Hypothalamus (tissue), 51 donors: ENCODE data around the gene USP7.

Experiments used
- DNase-seq, 51 donors: peaks; one replicate each; lab custom pipeline; 2025; lab: John Stamatoyannopoulos, UW

USP7 gene

DNA sequence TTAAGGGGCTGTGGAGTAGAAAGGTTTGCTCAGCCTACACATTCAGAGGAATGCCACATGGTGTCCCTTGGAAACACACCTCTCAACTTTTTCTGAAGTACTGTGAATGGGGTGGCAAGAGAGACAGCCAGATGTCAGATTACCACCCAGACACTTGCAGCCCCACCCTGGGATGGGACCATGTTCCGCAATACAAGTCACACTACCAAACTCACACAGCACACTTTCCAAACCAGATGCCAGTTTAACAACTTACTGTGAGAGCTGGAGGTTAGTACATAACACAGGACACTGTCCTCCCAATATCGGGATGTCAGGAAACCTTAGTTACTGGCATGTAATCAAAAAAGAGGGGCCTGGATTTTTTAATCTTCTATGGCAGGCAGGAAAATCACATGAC, 7.9 kb downstream of the USP7 start:
- no peak for DNase-seq

DNA sequence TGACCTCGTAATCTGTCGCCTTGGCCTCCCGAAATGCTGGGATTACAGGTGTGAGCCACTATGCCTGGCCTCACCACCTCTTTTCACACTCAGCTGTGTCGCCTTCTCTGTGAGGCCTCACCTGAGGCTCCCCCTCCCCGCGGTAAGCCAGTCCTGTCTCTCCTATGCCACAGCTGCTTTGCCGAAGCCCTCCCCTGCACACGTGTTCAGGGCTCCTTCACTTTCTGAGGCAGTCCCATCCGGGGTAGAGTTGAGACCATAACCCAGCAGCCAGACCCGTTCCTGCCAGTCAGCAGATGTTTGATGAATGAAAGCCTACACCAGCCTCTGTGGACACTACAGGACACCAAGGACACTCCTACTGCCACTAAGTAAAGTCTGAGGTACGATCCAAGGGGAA, 10.6 kb downstream of the USP7 start:
- DNase-seq: no peak

DNA sequence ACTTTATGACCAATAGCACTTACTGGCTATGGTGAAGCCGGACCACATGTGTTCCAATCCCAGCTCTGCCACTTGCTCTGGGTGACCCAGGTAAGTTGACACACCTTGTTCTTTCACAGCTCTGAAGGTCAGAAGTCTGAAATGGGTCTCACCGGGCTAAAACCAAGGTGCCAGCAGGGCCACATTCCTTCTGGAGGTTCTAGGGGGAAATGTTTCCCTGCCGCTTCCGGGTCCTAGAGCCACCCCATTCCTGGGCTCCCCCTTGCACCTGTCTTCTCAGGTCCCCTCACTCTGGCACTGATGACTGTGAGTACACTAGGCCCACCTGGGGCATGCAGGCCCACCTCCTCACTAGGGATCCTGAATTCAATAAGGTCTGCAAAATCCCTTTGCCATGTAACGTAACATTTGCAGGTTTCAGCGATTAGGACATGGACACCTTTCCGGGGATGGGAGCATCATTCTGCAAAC, 11.4 kb downstream of the USP7 start:
- DNase-seq: no peak

DNA sequence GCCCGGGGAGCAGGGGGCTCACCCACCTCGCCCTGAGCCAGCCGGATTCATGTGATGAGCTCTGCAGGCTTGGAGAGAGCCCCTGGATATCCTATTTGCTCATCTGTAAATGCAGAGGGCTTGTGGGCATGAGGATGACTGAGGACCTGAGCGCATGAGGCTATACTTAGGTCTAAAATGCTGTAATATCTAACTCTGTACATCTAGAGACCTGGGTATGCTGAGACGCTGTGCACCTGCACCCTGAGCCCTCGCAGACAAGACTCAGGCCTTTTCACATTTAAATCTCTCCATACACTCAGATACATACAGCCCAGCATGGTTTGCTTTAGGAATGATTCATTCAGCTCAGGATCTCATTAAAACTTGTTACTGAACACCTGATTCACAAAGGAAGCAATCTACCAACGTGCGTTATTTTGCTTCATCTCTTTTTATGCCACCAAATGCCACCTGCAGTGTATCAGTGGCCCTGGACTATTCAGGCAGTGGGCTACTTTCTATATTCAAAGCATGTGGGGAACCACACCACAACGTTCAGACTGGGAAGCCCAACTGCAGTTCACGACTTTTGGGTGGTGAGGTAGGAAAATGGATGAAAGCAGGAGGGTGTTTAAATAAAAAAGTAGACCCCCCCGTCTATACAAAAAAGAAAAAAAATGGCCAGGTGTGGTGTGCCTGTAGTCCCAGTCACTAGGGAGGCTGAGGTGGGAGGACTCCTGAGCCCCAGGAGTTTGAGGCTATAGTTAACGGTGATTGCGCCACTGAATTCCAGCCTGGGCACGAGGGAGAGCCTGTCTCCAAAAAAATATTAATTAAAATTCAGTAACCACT, 12.0 kb downstream of the USP7 start:
- DNase-seq: no peak

DNA sequence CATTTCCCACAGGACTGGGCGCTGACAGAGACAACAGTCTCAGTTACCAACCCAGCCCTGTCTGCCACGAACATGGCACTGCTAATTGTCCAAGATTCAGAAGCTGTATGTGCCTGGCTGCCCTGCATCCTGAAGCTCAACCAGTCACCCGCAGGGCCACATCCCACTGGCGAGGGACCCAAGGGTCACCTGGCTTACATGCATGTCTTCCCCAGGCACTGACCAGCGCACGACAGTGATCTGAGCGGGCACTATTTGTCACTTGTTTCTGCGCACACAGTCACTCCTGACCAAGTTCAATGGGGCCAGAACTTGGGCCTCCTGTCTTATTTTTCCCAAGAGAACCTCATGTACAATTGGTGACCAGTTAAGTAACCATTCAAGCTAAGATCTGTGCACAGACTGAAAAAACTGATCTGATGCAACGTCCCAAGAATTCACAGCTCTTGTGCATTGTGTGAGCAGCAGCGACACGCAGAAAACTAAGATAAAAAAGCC, 13.1 kb downstream of the USP7 start:
- no peak for DNase-seq

DNA sequence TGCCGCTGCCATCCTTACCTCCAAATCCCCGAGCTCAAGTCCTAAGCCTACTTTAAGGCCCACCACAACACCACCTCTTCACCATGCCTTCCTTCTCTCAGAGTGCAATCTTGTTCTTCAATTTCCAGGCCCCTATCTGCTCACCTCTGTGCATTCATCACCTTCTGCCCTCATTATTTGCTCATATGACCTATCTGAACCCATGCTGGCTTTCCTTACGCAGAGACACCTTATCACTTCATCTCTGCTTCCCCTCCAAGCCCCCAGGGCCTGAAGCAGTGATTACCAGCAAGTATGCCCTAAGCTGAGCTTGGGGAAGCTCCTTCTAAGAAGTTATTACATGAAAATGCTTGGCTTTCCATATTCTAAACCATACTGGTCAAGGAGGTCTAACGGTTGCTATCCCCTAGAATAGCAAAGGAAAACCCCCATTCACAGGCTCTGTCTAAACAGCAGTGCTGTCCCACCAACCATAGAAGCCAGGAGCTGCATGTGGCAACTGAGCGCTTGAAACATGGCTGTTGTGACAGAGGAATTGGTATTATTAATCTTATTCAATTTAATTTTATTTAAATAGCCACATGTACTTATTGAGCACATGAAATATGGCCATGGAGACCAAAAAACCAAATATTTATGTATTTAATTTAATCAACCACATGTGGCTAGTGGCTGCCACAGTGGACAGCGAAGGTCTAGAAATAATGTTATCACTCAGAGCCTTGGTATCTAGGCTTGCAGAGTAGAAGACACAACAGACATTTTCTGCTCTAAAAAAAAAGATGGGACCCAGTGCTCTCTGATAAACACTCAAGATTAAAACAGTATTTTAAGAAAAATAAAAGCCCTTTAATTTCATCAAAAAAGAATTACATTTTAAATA, 13.9 kb downstream of the USP7 start:
- DNase-seq: no peak

DNA sequence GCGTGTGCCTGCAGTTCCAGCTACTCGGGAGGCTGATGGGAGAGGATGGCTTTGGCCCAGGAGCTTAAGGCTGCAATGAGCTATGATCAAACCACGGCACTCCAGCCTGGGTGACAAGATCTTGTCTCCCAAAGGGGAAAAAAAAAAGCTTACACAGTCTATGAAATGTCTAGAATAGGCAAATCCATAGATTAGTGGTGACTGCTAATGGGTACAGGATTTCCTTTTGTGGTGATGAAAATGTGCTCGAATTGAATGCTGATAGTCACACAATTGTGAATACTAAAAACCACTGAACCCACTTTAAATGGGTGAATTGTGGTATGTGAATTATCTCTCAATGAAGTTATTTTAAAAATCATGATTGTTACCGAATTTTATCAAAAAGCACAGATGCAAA, 14.9 kb downstream of the USP7 start:
- no peak for DNase-seq

DNA sequence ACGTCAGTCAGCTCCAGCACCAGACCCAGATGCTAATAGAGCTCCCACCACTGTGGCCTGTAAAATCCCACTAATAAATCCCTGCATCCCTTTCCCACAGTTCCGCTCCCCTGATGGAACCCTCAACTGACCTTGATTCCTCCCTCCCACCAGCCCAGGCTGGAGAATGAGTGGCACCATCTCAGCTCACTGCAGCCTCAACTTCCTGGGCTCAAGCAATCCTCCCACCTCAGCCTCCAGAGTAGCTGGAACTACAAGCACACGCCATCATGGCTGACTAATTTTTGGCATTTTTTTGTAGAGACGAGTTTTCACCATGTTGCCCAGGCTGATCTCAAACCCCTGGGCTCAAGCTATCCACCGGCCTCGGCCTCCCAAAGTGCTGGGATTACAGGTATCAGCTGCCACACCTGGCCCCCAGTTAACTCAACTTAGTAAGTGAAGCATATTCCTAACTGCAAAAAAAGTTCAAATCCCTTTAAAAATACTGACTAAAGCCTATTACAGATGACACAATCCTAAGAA, 15.6 kb downstream of the USP7 start:
- DNase-seq: no peak

DNA sequence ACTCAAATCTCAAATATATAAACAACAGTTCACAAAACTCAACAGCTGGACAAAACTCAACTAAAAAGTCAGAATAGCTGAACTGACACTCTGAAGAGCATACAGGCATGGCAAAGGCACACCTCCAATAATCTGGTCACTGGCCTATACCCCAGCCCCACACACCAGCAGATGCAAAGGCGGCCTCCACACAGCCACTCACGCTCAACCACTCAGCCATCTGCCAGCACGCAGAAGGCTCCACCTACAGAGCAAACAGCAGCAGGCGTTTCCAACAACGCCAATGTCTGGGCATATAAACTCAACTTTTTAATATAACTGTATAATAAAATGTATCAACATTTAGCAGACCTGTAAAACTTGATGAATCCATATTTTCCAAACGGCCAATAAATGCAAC, 17.2 kb downstream of the USP7 start:
- DNase-seq: no peak

DNA sequence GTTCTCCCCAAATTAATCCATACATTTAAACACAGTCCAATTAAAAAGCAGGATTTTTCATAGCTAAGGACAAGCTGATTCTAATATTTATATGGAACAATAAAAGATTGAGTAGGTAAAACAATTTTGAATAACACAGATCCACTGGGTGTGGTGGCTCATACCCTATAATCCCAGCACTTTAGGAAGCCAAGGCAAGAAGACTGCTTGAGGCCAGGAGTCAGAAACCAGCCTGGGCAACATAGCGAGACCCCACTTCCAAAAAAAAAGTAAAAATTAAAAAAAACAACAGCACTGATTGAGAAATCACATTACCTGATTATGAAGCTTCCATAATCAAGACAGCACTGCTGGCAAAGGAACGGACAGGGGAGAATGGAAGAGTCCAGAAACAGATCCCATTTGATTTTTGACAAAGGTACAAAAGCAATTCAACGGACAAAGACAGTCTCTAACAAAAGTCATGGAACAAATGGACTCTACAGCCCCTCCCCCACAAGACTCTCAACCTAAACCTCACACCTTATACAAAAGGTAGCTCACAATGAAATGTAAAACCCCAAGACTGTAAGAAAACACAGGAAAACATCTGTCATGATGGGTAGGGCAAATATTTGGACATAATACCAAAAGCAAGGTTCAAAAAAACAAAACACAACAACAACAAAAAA, 17.9 kb downstream of the USP7 start:
- no peak for DNase-seq

DNA sequence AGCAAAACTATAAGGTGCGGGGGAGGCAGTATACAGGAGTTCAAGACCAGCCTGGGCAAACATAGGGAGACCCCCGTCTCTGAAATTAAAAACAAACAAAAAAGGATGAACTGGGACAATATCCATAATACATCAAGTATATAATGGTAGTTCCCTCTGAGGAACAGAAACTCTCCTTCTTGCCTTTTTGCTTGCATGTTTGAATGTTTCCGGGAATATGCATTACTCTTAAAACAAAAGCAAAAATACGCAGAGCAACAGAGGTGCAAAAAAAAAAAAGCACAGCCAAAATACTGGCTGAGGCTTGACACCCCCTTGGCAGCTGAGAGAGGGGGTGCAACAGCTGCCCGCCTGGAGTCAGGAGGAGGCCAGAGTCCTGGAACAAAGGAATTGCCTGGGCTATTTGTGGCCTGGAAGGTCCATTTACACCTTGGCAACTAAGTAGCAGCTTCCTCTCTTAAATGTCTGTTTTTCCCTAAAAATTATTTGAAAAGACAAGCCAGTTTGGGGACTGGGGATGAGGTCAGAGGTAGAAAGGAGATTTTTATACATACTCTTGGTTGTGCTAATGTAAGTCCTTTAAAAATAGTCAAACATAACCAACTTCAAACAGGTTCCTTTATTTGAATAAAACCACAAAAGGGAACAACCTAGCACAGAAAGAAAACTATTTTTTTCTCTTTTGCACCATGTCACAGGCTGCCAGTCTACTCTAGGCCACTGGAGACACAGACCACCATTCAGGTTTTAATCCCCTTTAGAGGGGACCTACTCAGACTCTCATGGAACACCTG, 19.5 kb downstream of the USP7 start:
- DNase-seq: no peak

DNA sequence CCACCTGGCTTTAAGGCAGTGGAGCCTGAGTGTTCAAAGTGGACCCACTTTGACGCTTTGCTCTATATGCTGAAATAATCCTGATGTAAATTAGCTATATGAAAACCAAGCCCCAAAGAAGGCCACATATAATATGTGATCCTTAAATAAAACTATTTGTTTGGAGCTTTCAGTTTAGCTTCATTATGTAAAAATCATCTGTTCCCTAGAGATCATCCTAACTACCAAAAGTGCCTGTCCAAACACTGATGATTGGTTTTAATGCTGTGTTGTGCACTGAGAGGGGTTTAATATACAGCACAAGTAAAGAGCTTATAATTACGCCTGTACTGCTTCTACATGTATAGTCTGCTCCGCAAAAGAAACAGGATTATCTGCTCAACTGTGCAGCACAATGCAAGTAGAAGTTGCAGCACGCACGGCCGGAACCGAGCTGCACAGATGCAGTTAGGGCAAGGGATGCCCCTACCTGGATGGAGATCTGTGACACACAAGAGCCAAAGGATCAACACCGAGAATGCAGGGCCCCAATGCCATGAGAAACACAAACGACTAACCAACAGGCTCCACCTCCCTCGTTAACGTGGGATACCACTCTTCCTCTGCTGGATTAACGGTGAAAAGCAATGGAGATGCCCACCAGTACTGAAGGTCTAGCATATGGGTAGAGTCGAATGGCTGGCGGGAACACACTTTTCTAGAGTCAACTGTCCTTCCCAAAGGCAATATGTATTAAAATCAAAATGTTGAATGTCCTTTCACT, 20.5 kb downstream of the USP7 start:
- no peak for DNase-seq

DNA sequence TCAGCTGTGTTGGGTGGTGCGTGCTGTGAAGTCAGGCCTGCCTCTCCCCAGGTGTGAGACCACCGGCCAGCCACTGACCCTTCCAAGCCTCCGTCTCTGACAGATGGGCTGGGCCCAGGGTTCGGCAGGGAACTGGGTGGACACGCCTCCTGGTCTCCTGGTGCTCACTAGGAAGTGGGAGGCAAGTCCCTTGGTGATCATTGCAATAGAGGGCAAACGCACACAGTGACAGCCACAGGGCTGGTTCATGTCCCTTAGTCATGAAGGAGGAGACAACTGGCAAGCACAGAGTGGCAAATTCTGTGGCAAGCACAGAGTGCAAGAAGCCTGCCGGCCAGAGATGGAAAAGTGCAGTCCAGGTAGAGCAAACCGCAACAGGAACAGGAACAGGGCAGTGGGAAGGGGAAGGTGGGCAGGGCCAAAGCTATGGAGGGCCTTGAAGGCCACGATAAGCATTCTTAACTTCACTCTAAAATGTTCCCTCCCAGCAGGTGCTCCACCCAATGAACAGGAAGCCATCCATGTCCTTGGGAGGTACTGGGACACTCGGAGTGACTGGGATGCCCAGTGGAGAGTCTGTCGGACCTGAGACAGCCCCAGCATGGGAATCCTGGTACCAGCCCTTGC, 21.9 kb downstream of the USP7 start:
- DNase-seq: no peak

DNA sequence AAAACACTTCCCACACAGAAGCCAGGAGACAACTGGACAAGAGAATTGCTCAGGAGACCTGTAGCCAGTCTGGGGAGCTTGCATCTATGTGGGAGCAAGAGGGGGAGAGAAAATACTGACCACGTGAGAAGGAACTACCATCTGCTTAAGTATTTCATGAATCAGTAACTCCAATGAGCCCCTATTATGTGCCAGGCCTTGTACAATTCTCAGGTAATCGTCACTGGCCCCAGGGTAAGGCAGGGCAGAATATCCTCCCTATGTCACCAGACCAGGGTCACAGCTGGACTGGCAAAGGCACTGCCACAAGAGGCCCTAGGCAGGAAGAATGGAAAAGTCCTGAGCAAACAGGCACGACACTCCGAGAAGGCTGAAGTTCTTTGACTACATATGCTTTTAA, 25.9 kb downstream of the USP7 start:
- DNase-seq: no peak

DNA sequence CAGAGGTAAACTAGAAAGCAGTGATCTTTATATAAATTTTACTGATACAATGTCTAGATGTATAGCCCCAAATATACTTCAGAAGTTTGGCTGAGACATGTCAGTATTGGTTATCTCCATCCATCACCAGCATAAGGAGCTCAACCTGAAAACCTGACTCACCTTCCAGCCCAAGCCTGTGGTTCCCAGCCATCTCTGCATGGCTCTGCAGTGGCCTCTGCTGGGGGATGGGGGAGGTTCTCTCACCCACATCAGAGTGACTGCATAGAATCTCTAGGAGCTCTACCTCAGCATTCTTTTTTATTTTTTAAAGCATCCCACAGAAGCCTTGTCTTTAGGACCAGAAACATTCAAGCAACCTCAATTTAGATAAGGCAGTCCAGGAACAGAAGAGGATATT, 27.3 kb downstream of the USP7 start:
- peak in 13 of 51 donors; percentile 2 to 25 (median 11) for DNase-seq

DNA sequence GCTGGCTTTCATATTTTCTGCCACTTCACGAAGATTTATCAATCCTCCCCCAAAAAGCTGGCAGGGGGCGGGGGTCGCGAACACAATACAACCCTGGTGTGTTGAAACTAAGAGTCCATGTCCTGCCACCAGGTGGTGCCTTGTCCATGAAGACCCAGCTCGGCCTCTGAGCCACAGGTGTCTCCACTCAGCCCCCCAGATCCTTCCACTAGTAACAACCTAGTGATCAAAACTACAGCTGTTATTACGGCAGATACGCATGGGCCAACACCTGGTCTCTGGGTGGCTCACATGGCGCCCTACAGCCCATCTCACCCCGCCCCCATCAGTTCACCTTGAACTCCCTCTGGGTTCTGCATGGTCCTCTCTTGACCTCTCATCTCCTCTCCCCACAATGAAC, 27.7 kb downstream of the USP7 start:
- DNase-seq: no peak

DNA sequence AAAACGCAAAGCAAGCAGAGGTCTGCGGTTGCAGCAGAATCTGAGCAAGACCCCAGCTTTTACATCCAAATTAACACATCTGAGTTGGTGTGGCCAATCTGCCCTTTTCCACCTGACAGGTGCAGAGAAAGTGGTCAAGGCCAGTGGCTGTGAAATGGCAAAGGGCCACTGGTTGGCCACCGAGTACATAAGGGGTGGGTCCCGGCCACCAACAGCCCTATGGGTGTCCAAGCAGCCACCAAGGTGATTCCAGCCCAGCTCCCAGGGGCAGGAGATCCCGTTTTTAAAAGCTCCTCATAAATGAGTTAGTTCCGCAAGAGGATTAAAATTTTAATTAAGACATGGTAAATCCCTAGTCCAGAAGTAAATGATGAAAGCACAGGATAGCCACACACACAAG, 29.1 kb downstream of the USP7 start:
- DNase-seq: no peak

DNA sequence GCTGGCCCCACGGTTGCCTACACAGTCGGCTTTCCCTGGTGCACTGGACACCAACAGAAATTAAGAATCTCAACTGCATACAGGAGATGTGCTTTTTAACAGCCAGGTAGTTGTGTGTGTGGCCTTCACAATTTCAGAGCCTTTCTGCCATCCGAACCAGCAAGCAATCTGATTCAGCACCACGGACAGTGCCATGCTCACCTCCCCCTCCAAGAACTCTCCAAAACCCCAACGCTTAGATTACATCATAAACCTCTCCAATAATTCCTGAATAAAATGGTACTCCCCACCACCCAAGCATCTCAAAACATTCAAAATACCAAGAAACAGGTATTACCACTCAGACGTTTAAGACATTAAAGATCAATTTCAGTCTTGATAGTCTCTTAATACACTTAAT, 31.8 kb downstream of the USP7 start:
- DNase-seq: peak in 6 of 51 donors; percentile 3 to 24 (median 10)
